Measurements from ENCODE around the gene LLPH.

DNA sequence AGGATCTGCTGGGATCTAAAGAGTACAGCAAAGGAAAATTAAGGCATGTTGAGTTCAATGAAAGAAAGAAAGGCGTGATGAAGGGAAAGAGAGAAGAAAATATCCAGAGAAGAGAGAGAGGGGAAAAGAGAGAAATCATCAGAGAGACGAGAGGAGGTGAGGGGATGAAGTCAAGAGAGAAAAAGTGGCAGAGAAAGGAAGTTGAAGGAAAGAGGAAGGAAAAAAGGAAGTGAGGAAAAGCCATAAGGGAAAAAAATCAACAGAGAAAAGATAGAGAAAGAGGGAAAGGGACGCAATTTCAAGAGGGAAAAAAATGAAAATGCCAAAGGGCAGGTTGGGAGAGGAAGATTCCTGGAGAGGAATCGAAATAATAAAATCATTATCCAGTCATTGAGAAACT is 40.4 kb downstream of the LLPH start:
- TF ChIP-seq POLR2A (IDR thresholded peaks at IDR 0.05; ENCODE audit: low read length) = no peak
- no peak for TF ChIP-seq GATA1 (IDR thresholded peaks at IDR 0.05; ENCODE audit: low read depth, low read length)

Data from erythroblast (primary cell).